K562 (cell line): ENCODE data around the gene CCDC71L. TPM values are rescaled to one million over a fixed set of nuclear protein-coding genes. Genes with fewer than 3 reads are reported as not detected.

ENCODE experiments used
- ATAC-seq: fragments of 200-7000 bp; cut with Tn5 transposase; 3 replicates; pipeline ENCODE4 v1.9.1; 2020; ENCODE audit warnings: moderate library complexity
- BruUV-seq: library from RNA; stranded (reverse); fragments of 400-500 nt; replicated peaks from 2 replicates; lab custom pipeline; 2021; lab: Mats Ljungman, UMichigan
- CTCF ChIA-PET: fragments of 300-600 bp; formaldehyde crosslinking; extraction: SDS; loops from one replicate; lab custom pipeline; 2021; ENCODE audit warnings: low intra/inter-chr PET ratio; lab: Yijun Ruan, JAX
- POLR2A ChIA-PET: fragments of 300-600, 350-650 bp; sonication (Branson Sonifier 250); formaldehyde crosslinking; extraction: SDS; loops from one replicate; lab custom pipeline; 2021; ENCODE audit warnings: antibody characterized with exemption, inconsistent platforms; lab: Yijun Ruan, JAX
- DNase-seq, 4 experiments: peaks; one replicate each; pipeline versions ENCODE4 v3.0.0 to v3.0.0-alpha.2; 2011 to 2018; ENCODE audit warnings: low spot score in 3 of 4, mixed read lengths in 3 of 4; ENCODE audit errors: extremely low read depth in 1 of 4
- FAIRE-seq: peaks from 2 replicates; lab custom pipeline; 2011; peaks lifted over from hg19 to GRCh38; lab: Jason Lieb, UNC
- H2AFZ ChIP-seq: 2 replicates; pipeline ENCODE4 v1.6.0; 2011; ENCODE audit warnings: low read depth, low read length, control low read depth, inconsistent platforms
- H3K27ac ChIP-seq: fragments of 200-600 bp; 3 replicates; pipeline ENCODE4 v1.8.0; 2011; ENCODE audit warnings: low read depth, mild to moderate bottlenecking, control low read depth, inconsistent platforms, low read length, moderate library complexity, mixed read lengths; ENCODE audit errors: extremely low read depth
- H3K27me3 ChIP-seq, 2 experiments: fragments of 300-600 bp in 1 of 2; 2 replicates in 1 of 2; 3 replicates in 1 of 2; pipeline versions ENCODE4 v1.6.0 to v1.8.0; 2011; ENCODE audit warnings: inconsistent platforms in 2 of 2, low read length in 2 of 2, mild to moderate bottlenecking in 1 of 2, mixed read lengths in 1 of 2, moderate library complexity in 1 of 2; ENCODE audit not compliant: control insufficient read depth in 2 of 2, insufficient read depth in 2 of 2
- H3K36me3 ChIP-seq: fragments of 300-600 bp; 3 replicates; pipeline ENCODE4 v1.8.0; 2011; ENCODE audit warnings: mild to moderate bottlenecking, low read length, inconsistent platforms; ENCODE audit not compliant: control insufficient read depth, insufficient read depth
- H3K4me1 ChIP-seq, 2 experiments: fragments of 200-600 bp in 1 of 2; replicated peaks in 1 of 2; 2 replicates in 1 of 2; 3 replicates in 1 of 2; pipeline versions ENCODE4 v1.5.1 to v1.8.0; 2011; ENCODE audit warnings: inconsistent platforms in 2 of 2, low read length in 2 of 2, mild to moderate bottlenecking in 1 of 2, mixed read lengths in 1 of 2, moderate library complexity in 1 of 2; ENCODE audit not compliant: control insufficient read depth in 2 of 2, insufficient read depth in 2 of 2
- H3K4me2 ChIP-seq: 2 replicates; pipeline ENCODE4 v1.6.1; 2011; ENCODE audit warnings: low read length, control low read depth, inconsistent platforms, mixed read lengths; ENCODE audit not compliant: insufficient read depth
- H3K4me3 ChIP-seq: fragments of 200-600 bp; sonication (generic), shearing (Covaris generic); 2 replicates; pipeline ENCODE4 v1.5.1; 2016; ENCODE audit warnings: control low read depth, inconsistent platforms
- H3K79me2 ChIP-seq: fragments of 200-600 bp; 3 replicates; pipeline ENCODE4 v1.8.0; 2011; ENCODE audit warnings: low read length, inconsistent platforms; ENCODE audit not compliant: control insufficient read depth, insufficient read depth
- H3K9ac ChIP-seq, 2 experiments: 2 replicates each; pipeline versions ENCODE4 v1.6.0 to v1.6.1; 2011; ENCODE audit warnings: low read depth in 2 of 2, low read length in 2 of 2, control low read depth in 1 of 2, inconsistent platforms in 1 of 2, mild to moderate bottlenecking in 1 of 2, mixed read lengths in 1 of 2; ENCODE audit not compliant: insufficient read depth in 1 of 2
- H3K9me1 ChIP-seq: one replicate; pipeline ENCODE4 v1.6.0; 2011; ENCODE audit warnings: inconsistent platforms, mild to moderate bottlenecking, low read length, moderate library complexity; ENCODE audit not compliant: control insufficient read depth, insufficient read depth
- H3K9me3 ChIP-seq: replicated peaks from 2 replicates; pipeline ENCODE4 v1.5.1; 2011; ENCODE audit warnings: low read depth, low read length, inconsistent platforms; ENCODE audit not compliant: control insufficient read depth, insufficient read depth
- H4K20me1 ChIP-seq: replicated peaks from 2 replicates; pipeline ENCODE4 v1.6.1; 2011; ENCODE audit warnings: low read length, inconsistent platforms, mixed read lengths; ENCODE audit not compliant: control insufficient read depth, insufficient read depth
- CEBPB ChIP-seq: fragments of 450-650 bp; IDR thresholded peaks from 2 replicates; pipeline ENCODE4 v1.6.1; 2016; ENCODE audit warnings: missing genetic modification characterization, missing compliant biosample characterization
- ETS1 ChIP-seq: conservative IDR thresholded peaks from 2 replicates; pipeline ENCODE4 v1.6.1; 2011; ENCODE audit warnings: low read depth, mild to moderate bottlenecking, low read length; ENCODE audit not compliant: control insufficient read depth
- MAFG ChIP-seq: fragments of 450-650 bp; conservative IDR thresholded peaks from 2 replicates; pipeline ENCODE4 v1.6.1; 2016; ENCODE audit warnings: missing genetic modification characterization, missing compliant biosample characterization
- MYC ChIP-seq, 2 experiments: fragments of 250-450 bp in 1 of 2; sonication (Bioruptor Pico) in 1 of 2; IDR thresholded peaks; 2 replicates each; pipeline versions ENCODE4 v1.5.1 to v1.6.1; 2012 to 2021; ENCODE audit warnings: low read depth in 2 of 2, borderline replicate concordance in 1 of 2, improper control_type of control experiment in 1 of 2, low read length in 1 of 2, mild to moderate bottlenecking in 1 of 2, moderate library complexity in 1 of 2
- MYNN ChIP-seq, 2 experiments: sonication (generic); formaldehyde crosslinking in 1 of 2; IDR thresholded peaks; 2 replicates each; pipeline versions ENCODE4 v1.5.0 to v1.6.1; 2016 to 2020; ENCODE audit warnings: antibody characterized with exemption in 1 of 2, missing genetic modification reagents in 1 of 2
- NEUROD1 ChIP-seq: fragments of 150-350 bp; IDR thresholded peaks from 2 replicates; pipeline ENCODE4 v1.6.1; 2014; ENCODE audit warnings: borderline replicate concordance, low read length, low read depth; ENCODE audit not compliant: partially characterized antibody
- SAFB2 ChIP-seq: fragments of 200-400 bp; formaldehyde crosslinking; IDR thresholded peaks from 2 replicates; pipeline ENCODE4 v1.6.1; 2018; ENCODE audit warnings: borderline replicate concordance, low read length, low read depth, moderate library complexity; ENCODE audit not compliant: severe bottlenecking
- SETDB1 ChIP-seq: IDR thresholded peaks from one replicate; pipeline ENCODE4 v1.6.1; 2012; ENCODE audit warnings: low read length, control low read depth, inconsistent platforms
- SMAD3 ChIP-seq: fragments of 450-650 bp; formaldehyde crosslinking; conservative IDR thresholded peaks from 2 replicates; pipeline ENCODE4 v1.4.0; 2020; ENCODE audit warnings: mild to moderate bottlenecking
- SRSF1 ChIP-seq: fragments of 200-400 bp; formaldehyde crosslinking; IDR thresholded peaks from 2 replicates; pipeline ENCODE4 v1.6.1; 2017; ENCODE audit warnings: mild to moderate bottlenecking, low read depth, low read length, moderate library complexity
- TAL1 ChIP-seq: fragments of 450-650 bp; IDR thresholded peaks from 2 replicates; pipeline ENCODE4 v1.6.1; 2016; ENCODE audit warnings: mild to moderate bottlenecking
- ZNF354B ChIP-seq: fragments of 250-450 bp; sonication (Bioruptor Pico); IDR thresholded peaks from 2 replicates; pipeline ENCODE4 v1.4.0; 2020
- ZNF444 ChIP-seq: fragments of 250-450 bp; sonication (Bioruptor Pico); IDR thresholded peaks from 2 replicates; pipeline ENCODE4 v1.4.0; 2020; ENCODE audit warnings: mild to moderate bottlenecking, moderate library complexity
- WGBS: fragments of 100-300 bp; shearing (Covaris generic); methylation state at CpG from one replicate; pipeline ENCODE4 v1.1.6; 2016; ENCODE audit warnings: low coverage, mixed read lengths; ENCODE audit not compliant: insufficient coverage; ENCODE audit errors: missing lambda C conversion rate; 5-methylcytosine and 5-hydroxymethylcytosine counted together
- in situ Hi-C: fragments of 300-500 bp; cut with MboI; formaldehyde crosslinking; loops from 4 replicates; pipeline ENCODE4 v1.15.0; 2018; ENCODE audit warnings: inconsistent platforms, mixed read lengths
- intact Hi-C: fragments of 100-400 bp; cut with micrococcal nuclease; formaldehyde crosslinking; loops from 2 replicates; pipeline ENCODE4 v1.14.2; 2022
- polyA plus RNA-seq, 8 experiments: library from polyadenylated mRNA; depleted of rRNA in 4 of 8; stranded (reverse) in 5 of 8; unstranded in 3 of 8; fragments of >200 nt; fragmentation: Nextera tagmentation in 2 of 8; fragmentation: Illumina TruSeq in 1 of 8; extraction: Ambion mirVana in 2 of 8; extraction: Trizol in 1 of 8; gene quantifications; 2 replicates each; pipeline versions ENCODE4 v1.2.1 to v1.2.3, GENCODE V29; 2011 to 2014; ENCODE audit warnings: inconsistent platforms in 1 of 8, missing spikeins in 1 of 8
- total RNA-seq, 7 experiments: library from RNA; depleted of rRNA in 6 of 7; stranded (reverse); fragments of >200 nt in 6 of 7; fragmentation: Illumina TruSeq in 2 of 7; extraction: Trizol in 2 of 7; gene quantifications; 2 replicates each; pipeline versions ENCODE4 v1.2.1 to v1.2.3, GENCODE V29; 2011 to 2021; ENCODE audit warnings: low replicate concordance in 1 of 7

CCDC71L gene
- total and polyA plus RNA-seq, 9 of the 15 experiments (the other 6 are each of a cell fraction or from before 2014, with no cell fraction given), result 5.7 to 108 (median 25.4) TPM

- TF ChIP-seq ZNF444 (CRISPR knock-in tag) (0 out of 2 replicates have a peak, but pooled peaks have one; percentile 24), SETDB1 (no peak), ETS1 (no peak), SMAD3 (no peak), MYC (IDR thresholded peaks at IDR 0.05; ENCODE audit: low read depth, low read length) (no peak), MYC (CRISPR knock-in tag; IDR thresholded peaks at IDR 0.05; ENCODE audit: borderline replicate concordance, low read depth) (peak; percentile 54; the same call in 1 of the 2 replicates), ZNF354B (CRISPR knock-in tag) (peak; percentile 10; the same call in 1 of the 2 replicates), TAL1 (no peak; the same call in none of the 2 replicates)
These were observed 5.1 kb downstream of the CCDC71L start (continued) for GRCh38 chr7:106655703-106656498.

- in situ Hi-C loops, result loop anchor here (10.0 kb wide), 1 partner anchor 89 kb away; no protein-coding TSS in a partner anchor
- H2AFZ ChIP-seq, result peak overlapping the region; percentile 71
- peaks cover 36% of the 10 kb centered on the region for H3K79me2 ChIP-seq
- no peaks in the 10 kb centered on the region for H4K20me1 ChIP-seq
- FAIRE-seq (no peak), DNase-seq (no peak), ATAC-seq (no peak)
- peaks cover 4% of the 10 kb centered on the region; the same call in 1 of the 3 replicates for H3K36me3 ChIP-seq
- H3K9ac ChIP-seq, result no peak overlapping the region; a peak in 1 of 4 replicates
- CTCF ChIA-PET, result no interaction called here
- H3K4me3 ChIP-seq, result no peak overlapping the region
- H3K9me3 ChIP-seq, result 0 out of 2 replicates have a peak, but pooled peaks cover 2% of the 10 kb centered on the region
- POLR2A ChIA-PET, result interaction anchor here (0.6 to 1.5 kb wide), 4 partner anchors 9 to 92 kb away, joined by 3 to 5 read pairs (median 3); no protein-coding TSS in a partner anchor
- BruUV-seq, result no TSS peak
- 40% methylated on average over 2 of the region's 2 CpGs for WGBS
- peaks cover 0 to 32% of the 10 kb centered on the region in 2 experiments; a peak in 3 of 5 replicates for H3K4me1 ChIP-seq
- TF ChIP-seq CEBPB, result peak; percentile 49
- TF ChIP-seq NEUROD1, result no peak
- no peak for TF ChIP-seq SAFB2
- TF ChIP-seq MAFG (tag), result 0 out of 2 replicates have a peak, but pooled peaks have one; percentile 6
- peak; percentile 93; the same call in 1 of the 2 replicates for TF ChIP-seq MYNN (IDR thresholded peaks at IDR 0.05)
- no peak for TF ChIP-seq MYNN (CRISPR knock-in tag; IDR thresholded peaks at IDR 0.05)
- no peak for TF ChIP-seq SRSF1
- H3K4me2 ChIP-seq, result no peak overlapping the region
- no peaks in the 10 kb centered on the region for H3K27me3 ChIP-seq
- no peaks in the 10 kb centered on the region for H3K9me1 ChIP-seq
- intact Hi-C loops, result no loop called here
- H3K27ac ChIP-seq, result no peak overlapping the region
These were observed 7.5 kb downstream of the CCDC71L start for GRCh38 chr7:106653488-106653887.
